Measurements from ENCODE around the gene VCP.
A peak's percentile ranks its signal among the peaks of the same experiment; 100 is the strongest.

VCP gene

GRCh38 chr9:35102769-35103659 lies 30.6 kb upstream of the VCP start, which contains the start of gene STOML2:
Gene STOML2, minus strand, starts transcription at chr9:35103131. Its CDS starts 37 bp downstream, at chr9:35103094.
- DNase-seq = peak; percentile 90

DNA sequence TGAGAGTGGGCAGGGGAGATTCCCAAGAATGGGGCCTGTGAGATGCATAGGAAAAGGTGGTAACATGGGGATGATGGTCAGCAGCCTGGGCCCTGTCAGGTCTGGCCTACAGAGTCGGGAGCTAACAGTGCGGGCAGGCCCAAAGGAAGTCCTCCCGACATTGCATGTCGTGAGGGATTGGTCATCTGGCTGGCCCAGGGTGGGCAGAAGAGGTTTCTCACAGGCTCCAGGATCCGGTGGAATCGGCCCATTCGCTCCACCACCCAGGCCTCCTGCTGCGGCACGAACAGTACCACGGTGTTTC lies 30.0 kb upstream of the VCP start:
- DNase-seq = no peak

- no peak for DNase-seq
Observed at GRCh38 chr9:35097573-35097972, 25.1 kb upstream of the VCP start.

DNA sequence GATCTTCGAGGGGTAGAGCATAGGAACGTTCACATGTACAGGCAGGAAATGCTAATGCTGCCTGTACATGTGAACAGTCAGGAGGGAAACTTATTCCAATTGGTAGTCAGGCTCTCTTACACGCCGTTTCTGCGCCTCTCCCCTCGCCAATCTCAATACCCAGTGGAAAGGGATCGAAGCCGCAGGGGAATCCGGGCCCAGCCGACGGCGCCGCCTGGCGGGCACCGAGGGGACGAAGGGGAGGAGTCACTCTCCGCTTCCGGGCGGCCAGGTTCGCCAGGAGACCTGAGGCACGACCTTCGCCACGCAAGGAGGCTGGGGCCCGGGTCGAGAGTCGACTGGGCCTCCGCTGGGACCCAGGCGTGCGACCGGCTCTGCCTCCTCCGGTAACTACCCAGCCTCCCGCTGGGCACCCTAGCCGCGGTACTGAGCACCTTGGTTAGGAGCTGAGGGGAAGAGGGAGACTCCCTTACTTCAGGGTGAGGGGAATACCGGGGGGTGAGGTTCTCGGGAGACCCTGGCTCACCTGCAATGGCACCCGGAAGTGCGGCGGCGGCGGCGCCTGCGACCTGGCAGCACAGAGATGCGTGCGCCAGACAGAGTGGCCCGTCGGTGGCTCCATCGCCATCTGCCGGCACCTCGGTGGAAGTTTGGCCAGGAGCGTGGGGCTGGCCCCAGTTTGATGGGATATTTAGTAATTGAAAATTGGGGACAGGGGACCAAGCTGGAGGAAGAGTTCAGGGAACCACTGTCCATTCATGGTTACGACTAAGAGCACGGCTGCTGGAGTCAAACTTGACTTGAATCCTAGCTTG lies 23.8 kb upstream of the VCP start, which contains the start of gene PIGO:
Gene PIGO (minus strand): TSS at position 557 of the 815 bp plus-strand sequence. CDS start 1,026 bp downstream, outside the sequence.
- DNase-seq = peak; percentile 95

DNA sequence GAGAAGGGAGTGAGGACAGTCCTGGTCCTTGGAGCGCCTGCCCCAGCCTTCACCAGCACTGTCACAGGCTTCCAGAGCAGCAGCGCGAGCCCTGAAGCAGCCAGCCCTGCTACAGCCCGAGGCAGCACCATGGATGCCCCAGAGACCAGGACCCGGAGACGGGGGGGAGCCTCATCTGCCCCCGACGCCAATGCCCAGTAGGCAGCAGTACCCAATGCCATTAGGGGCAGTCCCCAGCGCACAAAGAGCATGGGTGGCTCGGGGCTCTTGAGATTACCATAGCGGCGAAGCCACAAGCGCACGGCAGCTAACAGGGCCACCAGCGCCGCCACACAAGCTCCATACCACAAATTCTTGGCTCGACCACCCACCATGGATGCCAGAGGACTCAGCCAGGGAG lies 19.1 kb upstream of the VCP start:
- DNase-seq = no peak

- DNase-seq = no peak
Observed at GRCh38 chr9:35089434-35089833, 17.0 kb upstream of the VCP start.

- no peak for DNase-seq
Observed at GRCh38 chr9:35085078-35085477, 12.7 kb upstream of the VCP start.

DNA sequence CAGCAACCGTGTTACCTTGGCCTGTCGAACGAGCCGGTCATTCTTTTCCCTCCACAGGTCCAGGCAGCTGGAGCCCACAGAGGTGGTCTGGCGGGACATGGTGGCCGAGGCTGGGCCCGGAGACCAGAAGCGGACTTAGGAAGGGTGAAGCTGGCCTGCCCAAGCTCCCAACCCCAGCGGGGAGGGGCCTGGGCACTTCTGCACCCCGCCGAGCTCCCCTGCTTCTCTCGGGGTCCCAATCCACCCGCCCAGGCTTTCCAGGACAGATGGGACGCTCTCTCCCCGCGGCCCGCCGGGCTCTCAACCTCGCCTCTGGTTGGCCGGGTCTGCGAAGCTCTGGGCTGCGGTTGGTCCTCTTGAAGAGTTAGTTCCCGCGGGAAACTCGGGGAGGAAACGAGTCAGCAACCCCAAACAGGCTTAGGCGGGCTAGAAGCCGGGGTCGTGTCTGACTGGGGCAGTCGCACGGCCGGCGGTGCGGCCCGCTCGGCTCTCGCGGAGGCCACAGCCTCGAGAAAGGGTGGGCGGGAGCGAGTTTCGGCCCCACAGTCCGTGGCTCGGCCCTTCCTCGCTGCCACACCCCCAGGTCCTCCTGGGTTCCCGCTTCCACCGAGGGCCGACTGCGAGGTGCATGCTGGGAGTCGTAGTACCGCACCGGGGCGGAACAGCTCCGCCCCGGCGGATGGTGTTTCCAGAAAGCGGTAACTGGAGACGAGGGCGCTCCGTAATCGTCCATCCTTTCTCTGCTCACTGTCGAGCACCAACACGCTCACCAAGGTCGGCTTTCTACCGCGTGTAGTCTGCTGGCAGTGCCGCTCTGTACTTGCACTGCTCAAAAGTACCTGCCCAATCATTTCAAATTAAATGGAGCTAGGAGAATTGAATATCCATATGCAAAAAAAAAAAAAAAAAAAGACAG lies 7.3 kb upstream of the VCP start, which contains the start of gene FANCG:
Gene FANCG (minus strand): TSS at position 517 of the 916 bp plus-strand sequence. CDS start 418 bp downstream, at position 99.
- DNase-seq = peak; percentile 89

- DNase-seq = no peak
Observed at GRCh38 chr9:35079041-35079425, 6.6 kb upstream of the VCP start.

- DNase-seq = no peak
Observed at GRCh38 chr9:35078066-35078465, 5.6 kb upstream of the VCP start.

GRCh38 chr9:35076848-35077247 lies 4.4 kb upstream of the VCP start:
- no peak for DNase-seq

GRCh38 chr9:35075358-35075757 lies 2.9 kb upstream of the VCP start:
- DNase-seq = no peak

GRCh38 chr9:35074791-35075190 lies 2.4 kb upstream of the VCP start:
- DNase-seq = no peak

DNA sequence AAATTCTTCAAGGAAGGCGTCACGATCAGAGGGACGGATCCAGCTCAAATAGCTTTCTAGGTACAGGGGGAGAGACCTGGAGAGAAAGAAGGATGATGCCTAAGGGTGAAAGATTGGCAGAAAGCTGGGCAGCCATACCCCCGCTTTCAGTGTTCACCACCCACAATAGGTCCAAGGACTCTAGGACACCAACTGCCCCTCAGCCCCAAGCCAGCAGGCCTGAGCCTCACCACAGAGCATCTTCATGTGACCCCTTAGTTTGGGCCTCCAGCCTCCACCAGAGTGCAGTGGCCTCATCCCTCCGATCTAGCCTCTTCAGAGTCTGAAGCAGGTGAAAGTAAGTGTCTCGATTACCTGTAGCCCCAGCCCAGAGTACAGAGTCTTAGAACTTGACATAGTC lies 1.7 kb upstream of the VCP start:
- no peak for DNase-seq

- DNase-seq = no peak
Observed at GRCh38 chr9:35073279-35073612, 821 bp upstream of the VCP start.

DNA sequence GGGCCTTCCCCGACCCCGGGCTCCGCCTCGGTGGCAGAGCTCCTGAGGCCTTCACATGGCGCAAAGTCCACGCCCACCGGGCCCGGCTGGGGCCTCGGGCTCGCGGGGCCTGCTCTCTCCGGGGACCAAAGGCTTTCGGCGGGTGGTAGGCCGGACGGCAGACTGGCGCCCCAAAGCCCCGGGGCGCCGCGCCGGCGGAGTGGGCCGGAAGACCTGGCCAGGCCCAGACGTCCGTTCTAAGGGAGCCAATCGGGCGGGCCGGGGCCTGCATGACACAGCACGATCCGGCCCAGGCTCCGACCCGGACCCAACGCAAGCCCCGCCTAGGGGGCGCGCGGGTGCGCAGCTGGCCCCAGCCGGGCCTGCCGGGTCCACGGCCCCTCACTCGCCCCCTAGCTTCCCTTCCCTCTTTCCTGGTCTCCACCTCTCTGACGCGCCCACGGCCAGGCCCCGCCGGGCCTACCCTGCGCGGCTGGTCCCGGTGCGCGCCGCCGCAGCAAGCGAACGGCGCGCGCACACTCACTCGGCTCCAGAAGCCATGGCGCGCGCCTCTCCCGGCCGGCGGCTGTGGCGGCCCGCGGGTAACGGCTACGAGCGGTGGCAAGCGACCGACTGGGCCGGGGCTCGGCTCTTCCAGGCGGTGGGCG lies 488 bp downstream of the VCP start:
- DNase-seq = peak; percentile 87

DNA sequence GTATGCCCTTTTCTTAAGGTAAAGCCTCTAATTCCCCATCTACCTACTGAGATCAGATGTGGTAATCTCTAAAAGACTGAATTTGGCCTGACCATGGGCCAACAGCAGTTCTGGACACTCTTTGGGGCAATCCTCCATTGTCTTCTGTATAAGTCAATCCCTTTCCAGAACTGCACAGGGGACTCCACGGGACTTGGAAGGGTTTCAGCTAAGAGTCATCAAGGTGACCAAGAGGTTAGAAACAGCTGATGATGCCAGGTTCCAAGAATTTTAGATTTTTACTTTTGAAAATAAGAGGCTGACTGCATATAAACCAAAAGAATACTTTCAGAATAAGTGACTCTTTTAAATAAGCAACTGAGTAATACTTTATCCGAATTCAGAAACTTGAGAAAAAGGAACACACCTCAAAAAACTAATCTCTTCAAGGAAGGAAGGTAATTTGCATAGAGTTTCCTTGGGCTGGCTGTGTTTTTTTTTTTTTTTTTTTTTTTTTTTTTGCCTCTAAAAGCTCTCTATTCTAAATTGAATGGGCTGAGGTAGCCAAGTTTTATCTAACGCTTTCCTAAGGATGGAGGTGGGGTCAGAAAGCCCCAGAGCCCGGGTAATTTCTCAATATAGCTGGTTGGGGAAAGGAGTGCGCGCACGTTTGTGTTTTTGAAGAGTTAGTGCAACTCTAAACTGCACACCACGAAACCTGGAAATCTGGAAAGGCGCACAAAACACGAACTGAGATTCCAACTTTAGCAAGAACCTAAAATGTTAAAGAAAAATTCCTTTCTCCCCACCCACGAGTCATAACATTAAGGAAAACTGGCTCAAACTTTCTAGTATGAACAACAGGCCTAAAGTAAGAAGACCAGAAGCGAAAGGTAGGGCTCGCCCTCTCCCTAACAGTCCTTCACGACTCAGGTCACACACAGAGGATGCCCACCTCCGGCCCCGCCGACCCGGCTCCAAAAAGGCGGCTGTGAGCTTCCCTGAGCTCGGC lies 1.3 kb downstream of the VCP start:
- DNase-seq = no peak

GRCh38 chr9:35069020-35069419 lies 3.4 kb downstream of the VCP start:
- no peak for DNase-seq

DNA sequence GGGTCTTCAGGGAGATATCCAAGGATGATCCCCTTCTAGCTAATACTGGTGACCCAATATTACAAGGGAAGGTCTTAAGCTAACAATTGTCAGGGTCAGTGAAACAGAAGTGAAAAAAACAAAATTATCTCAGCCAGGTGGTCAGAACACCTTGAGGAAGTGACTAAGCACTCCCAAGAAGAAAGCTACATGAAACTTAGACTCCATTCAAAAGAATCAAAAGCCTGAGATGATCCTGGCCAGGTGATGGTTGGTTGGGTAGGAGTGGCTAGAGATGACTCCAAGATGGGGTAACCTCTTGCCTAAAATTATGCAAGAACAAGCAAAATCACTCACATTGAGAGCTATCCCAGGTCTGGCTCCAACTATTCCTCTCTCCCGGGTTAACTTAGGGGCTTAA lies 5.4 kb downstream of the VCP start:
- no peak for DNase-seq

- DNase-seq = no peak
Observed at GRCh38 chr9:35060548-35061207, 11.7 kb downstream of the VCP start.

- no peak for DNase-seq
Observed at GRCh38 chr9:35059438-35059837, 13.0 kb downstream of the VCP start.
